ENCODE data around the gene VSIG4.
"Not testable (repeated sequence)": the region's sequence is repeated elsewhere in the genome, so short reads cannot be mapped to it uniquely, and the experiment has no call there.

The VSIG4 gene

DNA sequence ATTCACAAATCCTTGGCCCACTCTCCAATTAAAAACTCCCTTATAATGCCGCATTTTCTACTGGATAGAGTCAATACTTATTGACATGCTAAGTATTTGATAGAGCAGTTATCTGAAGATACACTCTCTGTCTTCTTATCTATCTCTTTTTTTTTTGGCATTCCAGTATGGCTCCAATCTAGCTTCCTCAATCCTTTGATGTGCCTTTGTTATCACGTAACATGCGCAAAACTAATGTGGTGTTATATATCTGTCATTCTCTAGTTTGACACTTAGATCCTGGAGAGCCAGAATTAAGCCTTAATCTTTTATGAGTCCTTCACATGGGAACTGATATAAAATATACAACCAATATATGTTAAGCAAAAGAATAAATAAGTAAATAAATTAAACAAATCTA is 54.7 kb downstream of the VSIG4 start:
- no peak for FAIRE-seq
- TF ChIP-seq, protein P1, sequence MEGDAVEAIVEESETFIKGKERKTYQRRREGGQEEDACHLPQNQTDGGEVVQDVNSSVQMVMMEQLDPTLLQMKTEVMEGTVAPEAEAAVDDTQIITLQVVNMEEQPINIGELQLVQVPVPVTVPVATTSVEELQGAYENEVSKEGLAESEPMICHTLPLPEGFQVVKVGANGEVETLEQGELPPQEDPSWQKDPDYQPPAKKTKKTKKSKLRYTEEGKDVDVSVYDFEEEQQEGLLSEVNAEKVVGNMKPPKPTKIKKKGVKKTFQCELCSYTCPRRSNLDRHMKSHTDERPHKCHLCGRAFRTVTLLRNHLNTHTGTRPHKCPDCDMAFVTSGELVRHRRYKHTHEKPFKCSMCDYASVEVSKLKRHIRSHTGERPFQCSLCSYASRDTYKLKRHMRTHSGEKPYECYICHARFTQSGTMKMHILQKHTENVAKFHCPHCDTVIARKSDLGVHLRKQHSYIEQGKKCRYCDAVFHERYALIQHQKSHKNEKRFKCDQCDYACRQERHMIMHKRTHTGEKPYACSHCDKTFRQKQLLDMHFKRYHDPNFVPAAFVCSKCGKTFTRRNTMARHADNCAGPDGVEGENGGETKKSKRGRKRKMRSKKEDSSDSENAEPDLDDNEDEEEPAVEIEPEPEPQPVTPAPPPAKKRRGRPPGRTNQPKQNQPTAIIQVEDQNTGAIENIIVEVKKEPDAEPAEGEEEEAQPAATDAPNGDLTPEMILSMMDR (IDR thresholded peaks at IDR 0.05; ENCODE audit: insufficient read depth, missing control alignments): no peak
- no peak for DNase-seq (ENCODE audit: insufficient read length, low spot score)

DNA sequence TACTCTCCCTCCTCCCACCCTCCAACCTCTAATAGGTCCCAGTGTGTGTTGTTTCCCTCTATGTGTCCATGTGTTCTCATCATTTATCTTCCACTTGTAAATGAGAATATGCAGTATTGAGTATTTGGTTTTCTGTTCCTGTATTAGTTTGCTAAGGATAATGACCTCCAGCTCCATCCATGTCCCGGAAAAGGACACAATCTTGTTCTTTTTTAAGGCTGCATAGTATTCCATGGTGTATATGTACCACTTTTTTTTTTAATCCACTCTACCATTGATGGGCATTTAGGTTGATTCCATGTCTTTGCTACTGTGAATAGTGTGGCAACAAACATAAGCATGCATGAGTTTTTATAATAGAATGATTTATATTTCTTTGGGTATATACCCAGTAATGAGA is 62.7 kb downstream of the VSIG4 start:
- not testable (repeated sequence) for DNase-seq (ENCODE audit: insufficient read length, low spot score); FAIRE-seq

DNA sequence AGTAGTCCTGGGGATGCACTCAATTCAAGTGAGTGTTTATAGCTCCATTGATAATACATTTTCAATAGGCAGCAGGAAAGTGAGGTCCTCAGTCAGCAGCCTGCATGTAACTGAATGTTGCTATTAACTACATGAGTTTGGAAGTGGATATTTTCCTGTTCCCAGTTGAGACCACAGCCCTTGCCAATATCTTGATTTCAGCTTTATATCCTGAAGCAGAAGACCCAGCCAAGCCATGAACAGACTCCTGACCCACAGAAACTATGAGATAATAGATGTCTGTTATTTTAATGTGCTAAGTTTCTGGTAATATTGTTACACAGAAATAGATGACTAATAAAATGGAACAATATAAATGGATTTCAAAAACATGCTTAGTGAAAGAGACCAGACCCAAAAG is 63.7 kb downstream of the VSIG4 start:
- DNase-seq (ENCODE audit: insufficient read length, low spot score) (no peak), FAIRE-seq (no peak)
- TF ChIP-seq, protein P1 (IDR thresholded peaks at IDR 0.05; ENCODE audit: insufficient read depth, missing control alignments): no peak

GRCh38 chrX:65975161-65975751 is 64.6 kb downstream of the VSIG4 start:
- not testable (repeated sequence) for FAIRE-seq; DNase-seq (ENCODE audit: insufficient read length, low spot score)

Data from D721Med (cell line).